HepG2 (cell line): ENCODE measurements around the gene MYO7B. TPM values are rescaled to one million over a fixed set of nuclear protein-coding genes. Genes with fewer than 3 reads are reported as not detected.

Experiments
- ATAC-seq: fragments of 200-7000 bp; cut with Tn5 transposase; 3 replicates; pipeline ENCODE4 v1.9.1; 2020; ENCODE audit warnings: mild to moderate bottlenecking, moderate library complexity
- BruUV-seq: library from RNA; stranded (reverse); fragments of 400-500 nt; replicated peaks from 2 replicates; lab custom pipeline; 2021; lab: Mats Ljungman, UMichigan
- CTCF ChIA-PET: fragments of 300-600 bp; formaldehyde crosslinking; extraction: SDS; loops from one replicate; lab custom pipeline; 2021; ENCODE audit warnings: low total read pairs, inconsistent platforms, low intra/inter-chr PET ratio; lab: Yijun Ruan, JAX
- POLR2A ChIA-PET: fragments of 350-600 bp; sonication (Branson Sonifier 250); formaldehyde crosslinking; loops from one replicate; lab custom pipeline; 2020; ENCODE audit warnings: antibody characterized with exemption, inconsistent platforms; lab: Yijun Ruan, JAX
- DNase-seq: peaks from one replicate; pipeline ENCODE4 v3.0.0-alpha.2; 2015; ENCODE audit warnings: low spot score
- FAIRE-seq: peaks from 3 replicates; lab custom pipeline; 2011; peaks lifted over from hg19 to GRCh38; lab: Jason Lieb, UNC
- H2AFZ ChIP-seq: one replicate; pipeline ENCODE4 v1.6.1; 2011; ENCODE audit warnings: low read length, inconsistent platforms
- H3K27ac ChIP-seq: fragments of 300-600 bp; 3 replicates; pipeline ENCODE4 v1.8.0; 2011; ENCODE audit warnings: mixed run types, mild to moderate bottlenecking, mixed read lengths, low read length, inconsistent platforms; ENCODE audit not compliant: insufficient read depth; ENCODE audit errors: extremely low read length
- H3K27me3 ChIP-seq, 2 experiments: fragments of 200-600 bp in 1 of 2; 2 replicates in 1 of 2; 3 replicates in 1 of 2; pipeline versions ENCODE4 v1.6.0 to v1.8.0; 2011; ENCODE audit warnings: low read length in 2 of 2, mild to moderate bottlenecking in 2 of 2, moderate library complexity in 2 of 2, inconsistent platforms in 1 of 2; ENCODE audit not compliant: insufficient read depth in 2 of 2, control insufficient read depth in 1 of 2
- H3K36me3 ChIP-seq, 2 experiments: fragments of 200-600 bp in 1 of 2; replicated peaks in 1 of 2; 2 replicates in 1 of 2; 3 replicates in 1 of 2; pipeline versions ENCODE4 v1.5.1 to v1.8.0; 2011; ENCODE audit warnings: low read length in 2 of 2, inconsistent platforms in 1 of 2; ENCODE audit not compliant: insufficient read depth in 2 of 2, control insufficient read depth in 1 of 2
- H3K4me1 ChIP-seq: 2 replicates; pipeline ENCODE4 v1.5.1; 2012; ENCODE audit warnings: low read length, inconsistent platforms; ENCODE audit not compliant: insufficient read depth
- H3K4me2 ChIP-seq: 2 replicates; pipeline ENCODE4 v1.6.0; 2011; ENCODE audit warnings: low read depth, low read length, inconsistent platforms
- H3K4me3 ChIP-seq, 3 experiments: fragments of 200-600 bp in 1 of 3; sonication (generic), shearing (Covaris generic) in 1 of 3; replicated peaks in 1 of 3; 2 replicates each; pipeline ENCODE4 v1.5.1; 2011 to 2016; ENCODE audit warnings: low read length in 3 of 3, inconsistent platforms in 2 of 3, low read depth in 2 of 3, mild to moderate bottlenecking in 2 of 3, control low read depth in 1 of 3, mixed read lengths in 1 of 3; ENCODE audit not compliant: insufficient read depth in 1 of 3
- H3K79me2 ChIP-seq: one replicate; pipeline ENCODE4 v1.6.1; 2011; ENCODE audit warnings: low read length, inconsistent platforms; ENCODE audit not compliant: insufficient read depth
- H3K9ac ChIP-seq: 2 replicates; pipeline ENCODE4 v1.6.0; 2011; ENCODE audit warnings: mild to moderate bottlenecking, low read depth, low read length, inconsistent platforms; ENCODE audit not compliant: insufficient read depth
- H3K9me3 ChIP-seq: 2 replicates; pipeline ENCODE4 v1.5.1; 2012; ENCODE audit warnings: mild to moderate bottlenecking, low read length
- H4K20me1 ChIP-seq: 2 replicates; pipeline ENCODE4 v1.6.0; 2011; ENCODE audit warnings: inconsistent platforms, mild to moderate bottlenecking, low read length, moderate library complexity; ENCODE audit not compliant: insufficient read depth
- EZH2 ChIP-seq: conservative IDR thresholded peaks from 2 replicates; pipeline ENCODE4 v1.6.1; 2012; ENCODE audit warnings: mild to moderate bottlenecking, low read depth, low read length, moderate library complexity
- HMGXB3 ChIP-seq: sonication (generic); formaldehyde crosslinking; IDR thresholded peaks from 2 replicates; pipeline ENCODE4 v1.4.0; 2020; ENCODE audit warnings: missing genetic modification reagents, borderline replicate concordance
- RNF2 ChIP-seq: fragments of 450-650 bp; conservative IDR thresholded peaks from 2 replicates; pipeline ENCODE4 v1.6.1; 2016; ENCODE audit warnings: low read depth
- STAG1 ChIP-seq: sonication (generic); formaldehyde crosslinking; IDR thresholded peaks from 2 replicates; pipeline ENCODE4 v1.4.0; 2020; ENCODE audit warnings: missing genetic modification reagents
- TRIM22 ChIP-seq: fragments of 450-650 bp; IDR thresholded peaks from 2 replicates; pipeline ENCODE4 v1.6.1; 2017
- YEATS4 ChIP-seq: sonication (generic); formaldehyde crosslinking; IDR thresholded peaks from 2 replicates; pipeline ENCODE4 v1.4.0; 2020; ENCODE audit warnings: missing genetic modification reagents, borderline replicate concordance
- ZBTB7B ChIP-seq: sonication (generic); formaldehyde crosslinking; IDR thresholded peaks from 2 replicates; pipeline ENCODE4 v1.4.0; 2020; ENCODE audit warnings: missing genetic modification reagents
- ZNF121 ChIP-seq: sonication (generic); formaldehyde crosslinking; IDR thresholded peaks from 2 replicates; pipeline ENCODE4 v1.5.0; 2020; ENCODE audit warnings: mild to moderate bottlenecking, missing genetic modification reagents
- ZNF496 ChIP-seq: sonication (generic); formaldehyde crosslinking; IDR thresholded peaks from 2 replicates; pipeline ENCODE4 v1.8.1; 2023; ENCODE audit warnings: mild to moderate bottlenecking, moderate library complexity, missing genetic modification reagents; ENCODE audit not compliant: insufficient replicate concordance
- ZNF780A ChIP-seq: sonication (generic); formaldehyde crosslinking; IDR thresholded peaks from 2 replicates; pipeline ENCODE4 v1.8.0; 2022; ENCODE audit warnings: mild to moderate bottlenecking, missing genetic modification reagents, moderate library complexity
- WGBS: methylation state at CpG from one replicate; pipeline ENCODE4 v1.1.6; 2017; ENCODE audit warnings: low lambda C conversion rate; 5-methylcytosine and 5-hydroxymethylcytosine counted together
- in situ Hi-C: cut with HindIII; loops from 2 replicates; pipeline ENCODE4 v1.10.0; 2017; ENCODE audit warnings: low pct_unique_long_range_greater_than_20kb; ENCODE audit not compliant: extremely low pct_ligation_motif_present
- intact Hi-C: fragments of 100-400 bp; cut with micrococcal nuclease; formaldehyde crosslinking; loops from one replicate; pipeline ENCODE4 v1.10.0; 2022; ENCODE audit not compliant: unreplicated experiment
- polyA plus RNA-seq, 8 experiments: library from polyadenylated mRNA; depleted of rRNA in 3 of 8; stranded (reverse) in 7 of 8; unstranded in 1 of 8; fragments of >200 nt; fragmentation: Illumina TruSeq in 4 of 8; extraction: Trizol in 4 of 8; gene quantifications; 2 replicates each; pipeline versions ENCODE4 v1.2.1 to v1.2.3, GENCODE V29; 2011 to 2016; ENCODE audit warnings: low read depth in 4 of 8, missing spikeins in 1 of 8, mixed read lengths in 1 of 8; ENCODE audit not compliant: insufficient read depth in 1 of 8
- total RNA-seq, 5 experiments: library from RNA; depleted of rRNA; stranded (reverse); fragments of >200 nt; fragmentation: Illumina TruSeq; extraction: Trizol; gene quantifications; 2 replicates each; pipeline ENCODE4 v1.2.3, GENCODE V29; 2016; ENCODE audit warnings: low read depth in 1 of 5
- TF ChIP-seq, protein P1 (sequence below): IDR thresholded peaks from 2 replicates; pipeline ENCODE4 v1.6.1; 2018; ENCODE audit warnings: missing genetic modification reagents, mild to moderate bottlenecking, missing compliant biosample characterization

MYO7B gene
- total and polyA plus RNA-seq, 2 of the 13 experiments (the other 11 are each of a cell fraction or from before 2014, with no cell fraction given) = not detected

DNA sequence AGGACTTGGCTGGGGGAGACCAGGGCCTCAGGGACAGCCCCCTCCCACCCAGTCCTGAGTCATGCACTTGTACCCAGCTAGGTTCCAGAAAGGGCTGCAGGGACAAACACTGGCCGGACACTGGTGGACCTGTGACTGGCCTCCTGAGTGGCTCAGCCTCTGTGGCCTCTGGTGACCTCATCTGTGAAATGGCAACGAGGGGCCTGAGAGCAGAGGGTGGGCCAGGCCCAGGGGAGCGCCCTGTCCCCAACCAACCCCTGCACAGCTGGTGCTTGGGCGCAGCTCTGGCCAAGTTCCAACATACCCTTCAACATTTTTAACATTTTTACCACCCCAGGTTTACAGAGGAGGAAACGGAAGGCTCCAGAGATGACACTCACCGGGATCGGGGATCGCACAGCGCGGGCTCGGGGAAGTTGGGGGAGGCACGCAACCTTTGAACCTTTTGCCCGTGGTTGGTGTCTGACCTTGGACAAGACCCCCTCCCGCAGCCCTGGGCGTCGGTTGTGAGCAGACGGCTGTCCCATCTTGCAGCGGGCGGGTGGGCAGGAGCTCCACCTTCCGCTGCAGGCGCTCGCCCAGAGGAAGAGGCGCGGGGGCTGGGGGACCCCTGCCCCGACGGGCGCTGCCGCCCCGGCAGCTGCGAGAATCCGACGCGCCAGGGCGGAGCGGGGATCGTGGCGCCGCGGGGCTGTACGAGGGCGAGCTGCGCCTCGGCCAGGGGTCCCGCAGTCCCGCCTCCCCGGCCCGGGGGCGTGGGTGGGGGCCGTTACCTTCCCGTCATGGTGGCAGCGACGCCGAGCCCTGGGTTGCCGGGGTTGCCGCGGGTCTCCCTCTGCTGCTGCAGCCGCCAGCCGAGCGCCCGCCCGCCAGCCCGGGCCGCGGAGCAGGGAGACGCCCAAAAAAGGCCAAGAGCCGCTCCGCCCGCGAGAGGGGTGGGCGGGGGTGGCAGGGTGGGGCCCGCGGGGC lies 139.0 kb downstream of the MYO7B start (continued):
- peak; percentile 95 for TF ChIP-seq ZNF121

DNA sequence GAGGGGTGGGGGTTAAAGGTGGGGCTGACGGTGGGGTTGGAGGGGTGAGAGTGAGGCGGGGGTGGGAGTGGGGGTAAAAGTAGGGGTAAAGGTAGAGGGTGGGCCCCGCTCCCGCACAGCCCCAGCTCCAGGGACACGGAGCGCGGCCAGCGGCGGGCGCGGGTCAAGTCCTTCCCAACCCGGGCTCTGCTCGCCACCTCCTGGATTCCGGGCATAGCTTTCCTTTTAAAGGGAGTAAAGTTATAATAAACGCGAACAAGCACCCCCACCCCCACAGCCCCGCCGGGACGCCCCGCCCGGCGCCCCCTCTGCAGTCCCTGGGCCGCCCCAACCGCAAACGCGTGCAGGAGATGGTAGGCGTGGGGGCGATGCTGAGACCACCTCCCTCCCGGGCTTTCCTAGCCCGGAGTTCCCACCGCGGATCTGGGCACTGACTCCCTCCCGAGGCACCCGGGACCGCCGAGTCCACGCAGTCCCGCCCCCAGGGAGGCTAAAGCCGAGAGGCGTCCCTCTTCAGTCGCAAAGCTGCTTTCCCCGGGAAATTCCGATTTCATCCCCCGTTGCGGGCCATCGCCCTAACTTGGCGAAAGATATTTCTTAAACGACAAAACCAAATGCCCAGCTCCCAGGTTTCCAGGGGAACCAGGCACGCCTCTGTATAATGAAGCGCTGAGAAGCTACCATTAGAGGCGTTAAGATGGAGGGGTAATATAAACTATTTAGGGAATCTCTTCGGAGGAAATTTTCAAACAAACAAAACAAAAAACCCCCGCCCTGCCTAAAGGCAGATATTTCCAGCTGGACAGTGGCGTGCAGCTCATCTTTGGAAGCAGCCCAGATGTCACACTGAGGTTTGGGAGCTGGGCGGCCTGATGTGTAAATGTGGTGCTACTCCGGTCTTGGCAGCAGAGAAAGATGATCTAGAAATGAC lies 140.1 kb downstream of the MYO7B start, which contains the start of gene LIMS2:
LIMS2 (minus strand) TSS at position 200 of the 931 bp plus-strand sequence. CDS start 506 bp downstream, outside the sequence.
- no peak for FAIRE-seq
- TF ChIP-seq ZBTB7B (CRISPR knock-in tag) (0 out of 2 replicates have a peak, but pooled peaks have one; percentile 49), ZNF496 (CRISPR knock-in tag) (no peak), STAG1 (CRISPR knock-in tag) (peak; percentile 50), RNF2 (0 out of 2 replicates have a peak, but pooled peaks have one; percentile 57), YEATS4 (no peak), ZNF780A (no peak), EZH2 (peak; percentile 96), HMGXB3 (CRISPR knock-in tag) (no peak), TRIM22 (no peak)
- TF ChIP-seq, protein P1, sequence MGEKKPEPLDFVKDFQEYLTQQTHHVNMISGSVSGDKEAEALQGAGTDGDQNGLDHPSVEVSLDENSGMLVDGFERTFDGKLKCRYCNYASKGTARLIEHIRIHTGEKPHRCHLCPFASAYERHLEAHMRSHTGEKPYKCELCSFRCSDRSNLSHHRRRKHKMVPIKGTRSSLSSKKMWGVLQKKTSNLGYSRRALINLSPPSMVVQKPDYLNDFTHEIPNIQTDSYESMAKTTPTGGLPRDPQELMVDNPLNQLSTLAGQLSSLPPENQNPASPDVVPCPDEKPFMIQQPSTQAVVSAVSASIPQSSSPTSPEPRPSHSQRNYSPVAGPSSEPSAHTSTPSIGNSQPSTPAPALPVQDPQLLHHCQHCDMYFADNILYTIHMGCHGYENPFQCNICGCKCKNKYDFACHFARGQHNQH (CRISPR knock-in tag) = no peak

More for the DNA sequence above, 140.1 kb downstream of the MYO7B start, which contains the start of gene LIMS2:
- in situ Hi-C loops (no loop called here), intact Hi-C loops (no loop called here)
- Histone ChIP-seq H3K9me3 (no peaks in the 10 kb centered on the region), H2AFZ (no peak within 1 kb of the TSS), H3K79me2 (no peaks in the 10 kb centered on the region), H3K4me1 (peaks cover 34% of the 10 kb centered on the region), H3K27ac (no peak within 1 kb of the TSS), H3K27me3 (peaks cover 22 to 86% of the 10 kb centered on the region in 2 experiments), H3K4me2 (peak within 1 kb of the TSS; percentile 94), H3K36me3 (no peaks in the 10 kb centered on the region), H4K20me1 (no peaks in the 10 kb centered on the region; the same call in 1 of the 2 replicates), H3K4me3 (peak within 1 kb of the TSS; percentile 53 to 78 (median 54)), H3K9ac (peak within 1 kb of the TSS; percentile 40; the same call in 1 of the 2 replicates)
- BruUV-seq = no TSS peak
- ChIA-PET POLR2A (interaction anchor here (0.5 to 1.3 kb wide), 2 partner anchors 25 to 184 kb away, joined by 3 read pairs; no protein-coding TSS in a partner anchor), CTCF (no interaction called here)
- no peak for DNase-seq
- ATAC-seq = peak; percentile 58
- 10% methylated on average over 34 of the region's 56 CpGs for WGBS
